ENCODE results near the gene RAB29. TPM values are rescaled to one million over a fixed set of nuclear protein-coding genes. Genes with fewer than 3 reads are reported as not detected.
A peak's percentile ranks its signal among the peaks of the same experiment; 100 is the strongest.

RAB29 gene
- total RNA-seq, 5 donors from 2014 or later (not counting 1 experiment from before 2014, with no cell fraction given): 32.5 to 64.6 (median 46.8) TPM

GRCh38 chr1:205772607-205773032 is 2.7 kb downstream of the RAB29 start:
- H3K4me3 ChIP-seq (ENCODE audit: control insufficient read depth in 1 of 2, extremely low read depth in 1 of 2, low read length in 1 of 2): no peak overlapping the region
- peak overlapping the region; percentile 70 to 87 for H3K27ac Mint-ChIP-seq
- H3K27me3 ChIP-seq (replicated peaks in 1 of 2; ENCODE audit: control insufficient read depth in 2 of 2, extremely low read depth in 1 of 2, insufficient read depth in 2 of 2, low read length in 1 of 2): no peaks in the 10 kb centered on the region
- POLR2A ChIA-PET: interaction anchor here in 1 of 2 donors (0.7 to 1.0 kb wide), 2 partner anchors 27 to 38 kb away, joined by 7 to 8 read pairs; no protein-coding TSS in a partner anchor
- H3K36me3 ChIP-seq (ENCODE audit: control insufficient read depth in 2 of 2, extremely low read depth in 1 of 2, insufficient read depth in 1 of 2, low read length in 1 of 2): peaks cover 7 to 28% of the 10 kb centered on the region in 2 donors
- DNase-seq (peak in 1 of 35 experiments; percentile 33), ATAC-seq (replicated peaks in 1 of 4) (no peak)
- H3K4me1 Mint-ChIP-seq: peaks cover 46 to 63% (median 56%) of the 10 kb centered on the region in 3 donors
- H3K4me3 Mint-ChIP-seq: peak overlapping the region in 2 of 3 donors; percentile 47 to 84
- no peaks in the 10 kb centered on the region for H3K27me3 Mint-ChIP-seq
- peaks cover 6 to 43% of the 10 kb centered on the region in 2 experiments for H3K4me1 ChIP-seq (ENCODE audit: control insufficient read depth in 1 of 2, extremely low read depth in 1 of 2, insufficient read depth in 2 of 2, low read length in 2 of 2)
- no CpG with 5 or more reads among the region's 2 CpGs for WGBS (ENCODE audit: insufficient coverage)
- peaks cover 22% of the 10 kb centered on the region for H3K36me3 Mint-ChIP-seq
- peak overlapping the region; percentile 93 for H3K27ac ChIP-seq (ENCODE audit: low read length)
- H3K9me3 ChIP-seq: no peaks in the 10 kb centered on the region
- H3K9me3 Mint-ChIP-seq: no peaks in the 10 kb centered on the region
- CTCF ChIA-PET: interaction anchor here (0.7 to 3.4 kb wide), 6 partner anchors 10 to 114 kb away, joined by 4 to 13 read pairs (median 5); no protein-coding TSS in a partner anchor

GRCh38 chr1:205770618-205771017 is 4.7 kb downstream of the RAB29 start:
- WGBS (ENCODE audit: insufficient coverage): 96% methylated on average over 4 of the region's 4 CpGs
- H3K36me3 ChIP-seq (ENCODE audit: control insufficient read depth in 2 of 2, extremely low read depth in 1 of 2, insufficient read depth in 1 of 2, low read length in 1 of 2): peaks cover 7 to 38% of the 10 kb centered on the region in 2 donors
- no peak for ATAC-seq (replicated peaks in 1 of 4)

GRCh38 chr1:205769641-205770365 is 5.5 kb downstream of the RAB29 start:
- POLR2A ChIA-PET: no interaction called here

More at GRCh38 chr1:205770618-205771017, 4.7 kb downstream of the RAB29 start:
- peaks cover 26% of the 10 kb centered on the region for H3K36me3 Mint-ChIP-seq
- peak overlapping the region in 1 of 2 donors; percentile 87 for H3K27ac Mint-ChIP-seq
- peaks cover 36 to 61% (median 45%) of the 10 kb centered on the region in 3 donors for H3K4me1 Mint-ChIP-seq
- H3K27me3 Mint-ChIP-seq: no peaks in the 10 kb centered on the region
- Histone ChIP-seq H3K27me3 (replicated peaks in 1 of 2; ENCODE audit: control insufficient read depth in 2 of 2, extremely low read depth in 1 of 2, insufficient read depth in 2 of 2, low read length in 1 of 2) (no peaks in the 10 kb centered on the region), H3K9me3 (no peaks in the 10 kb centered on the region), H3K4me3 (ENCODE audit: control insufficient read depth in 1 of 2, extremely low read depth in 1 of 2, low read length in 1 of 2) (no peak overlapping the region), H3K27ac (ENCODE audit: low read length) (peak overlapping the region; percentile 19), H3K4me1 (ENCODE audit: control insufficient read depth in 1 of 2, extremely low read depth in 1 of 2, insufficient read depth in 2 of 2, low read length in 2 of 2) (peaks cover 4 to 37% of the 10 kb centered on the region in 2 experiments)
- ChIA-PET CTCF (no interaction called here), POLR2A (no interaction called here)
- no peaks in the 10 kb centered on the region for H3K9me3 Mint-ChIP-seq
- DNase-seq: no peak
- no peak overlapping the region for H3K4me3 Mint-ChIP-seq

GRCh38 chr1:205767248-205767647 is 8.0 kb downstream of the RAB29 start:
- Histone ChIP-seq H3K4me1 (ENCODE audit: control insufficient read depth in 1 of 2, extremely low read depth in 1 of 2, insufficient read depth in 2 of 2, low read length in 2 of 2) (peaks cover 4 to 17% of the 10 kb centered on the region in 2 experiments), H3K36me3 (ENCODE audit: control insufficient read depth in 2 of 2, extremely low read depth in 1 of 2, insufficient read depth in 1 of 2, low read length in 1 of 2) (peaks cover 4 to 42% of the 10 kb centered on the region in 2 donors), H3K27ac (ENCODE audit: low read length) (no peak overlapping the region), H3K4me3 (ENCODE audit: control insufficient read depth in 1 of 2, extremely low read depth in 1 of 2, low read length in 1 of 2) (no peak overlapping the region), H3K9me3 (no peaks in the 10 kb centered on the region), H3K27me3 (replicated peaks in 1 of 2; ENCODE audit: control insufficient read depth in 2 of 2, extremely low read depth in 1 of 2, insufficient read depth in 2 of 2, low read length in 1 of 2) (no peaks in the 10 kb centered on the region)
- POLR2A ChIA-PET: no interaction called here
- peaks cover 11 to 34% (median 14%) of the 10 kb centered on the region in 3 donors for H3K4me1 Mint-ChIP-seq
- CTCF ChIA-PET: interaction anchor here in 1 of 2 donors (0.7 kb wide), 1 partner anchor 15 kb away, joined by 3 read pairs; no protein-coding TSS in a partner anchor
- DNase-seq (no peak), ATAC-seq (replicated peaks in 1 of 4) (no peak)
- peaks cover 32% of the 10 kb centered on the region for H3K36me3 Mint-ChIP-seq
- WGBS (ENCODE audit: insufficient coverage): no CpG with 5 or more reads among the region's 3 CpGs
- no peak overlapping the region for H3K4me3 Mint-ChIP-seq
- no peak overlapping the region for H3K27ac Mint-ChIP-seq
- H3K9me3 Mint-ChIP-seq: no peaks in the 10 kb centered on the region
- no peaks in the 10 kb centered on the region for H3K27me3 Mint-ChIP-seq

More at GRCh38 chr1:205769641-205770365, 5.5 kb downstream of the RAB29 start:
- H3K36me3 ChIP-seq (ENCODE audit: control insufficient read depth in 2 of 2, extremely low read depth in 1 of 2, insufficient read depth in 1 of 2, low read length in 1 of 2): peaks cover 7 to 38% of the 10 kb centered on the region in 2 donors
- Mint-ChIP-seq H3K27ac (peak overlapping the region in 1 of 2 donors; percentile 42), H3K4me1 (peaks cover 32 to 57% (median 39%) of the 10 kb centered on the region in 3 donors), H3K36me3 (peaks cover 26% of the 10 kb centered on the region), H3K4me3 (no peak overlapping the region), H3K9me3 (no peaks in the 10 kb centered on the region), H3K27me3 (no peaks in the 10 kb centered on the region)
- peaks cover 4 to 35% of the 10 kb centered on the region in 2 experiments for H3K4me1 ChIP-seq (ENCODE audit: control insufficient read depth in 1 of 2, extremely low read depth in 1 of 2, insufficient read depth in 2 of 2, low read length in 2 of 2)
- no peak overlapping the region for H3K4me3 ChIP-seq (ENCODE audit: control insufficient read depth in 1 of 2, extremely low read depth in 1 of 2, low read length in 1 of 2)
- CTCF ChIA-PET: no interaction called here
- no peak for ATAC-seq (replicated peaks in 1 of 4)
- no peaks in the 10 kb centered on the region for H3K27me3 ChIP-seq (replicated peaks in 1 of 2; ENCODE audit: control insufficient read depth in 2 of 2, extremely low read depth in 1 of 2, insufficient read depth in 2 of 2, low read length in 1 of 2)
- H3K9me3 ChIP-seq: no peaks in the 10 kb centered on the region
- H3K27ac ChIP-seq (ENCODE audit: low read length): peak overlapping the region; percentile 19
- no peak for DNase-seq
- WGBS (ENCODE audit: insufficient coverage): 95% methylated on average over 7 of the region's 8 CpGs

- no peak overlapping the region for H3K4me3 ChIP-seq (ENCODE audit: control insufficient read depth in 1 of 2, extremely low read depth in 1 of 2, low read length in 1 of 2)
- peaks cover 2 to 11% of the 10 kb centered on the region in 2 experiments for H3K4me1 ChIP-seq (ENCODE audit: control insufficient read depth in 1 of 2, extremely low read depth in 1 of 2, insufficient read depth in 2 of 2, low read length in 2 of 2)
- H3K4me3 Mint-ChIP-seq: no peak overlapping the region
- H3K36me3 ChIP-seq (ENCODE audit: control insufficient read depth in 2 of 2, extremely low read depth in 1 of 2, insufficient read depth in 1 of 2, low read length in 1 of 2): peaks cover 4 to 40% of the 10 kb centered on the region in 2 donors
- no peak overlapping the region for H3K27ac ChIP-seq (ENCODE audit: low read length)
- H3K27me3 Mint-ChIP-seq: no peaks in the 10 kb centered on the region
- WGBS (ENCODE audit: insufficient coverage): no CpG with 5 or more reads among the region's 3 CpGs
- CTCF ChIA-PET: interaction anchor here in 1 of 2 donors (1.0 kb wide), 1 partner anchor 111 kb away, joined by 3 read pairs; no protein-coding TSS in a partner anchor
- no peaks in the 10 kb centered on the region for H3K27me3 ChIP-seq (replicated peaks in 1 of 2; ENCODE audit: control insufficient read depth in 2 of 2, extremely low read depth in 1 of 2, insufficient read depth in 2 of 2, low read length in 1 of 2)
- peak overlapping the region in 1 of 2 donors; percentile 49 for H3K27ac Mint-ChIP-seq
- DNase-seq (no peak), ATAC-seq (replicated peaks in 1 of 4) (no peak)
- H3K9me3 Mint-ChIP-seq: no peaks in the 10 kb centered on the region
- H3K4me1 Mint-ChIP-seq: peaks cover 4 to 27% (median 7%) of the 10 kb centered on the region in 3 donors
- POLR2A ChIA-PET: no interaction called here
- H3K36me3 Mint-ChIP-seq: peaks cover 32% of the 10 kb centered on the region
- no peaks in the 10 kb centered on the region for H3K9me3 ChIP-seq
Measured at GRCh38 chr1:205766570-205766969, 8.7 kb downstream of the RAB29 start.

GRCh38 chr1:205766038-205766437 is 9.2 kb downstream of the RAB29 start:
- no peaks in the 10 kb centered on the region for H3K27me3 Mint-ChIP-seq
- no peak for ATAC-seq (replicated peaks in 1 of 4)
- POLR2A ChIA-PET: no interaction called here

More at GRCh38 chr1:205766038-205766437, 9.2 kb downstream of the RAB29 start:
- WGBS (ENCODE audit: insufficient coverage): no CpG with 5 or more reads among the region's 5 CpGs
- Mint-ChIP-seq H3K27ac (peak overlapping the region; percentile 11 to 49), H3K9me3 (no peaks in the 10 kb centered on the region), H3K4me1 (peaks cover 0 to 22% (median 2%) of the 10 kb centered on the region in 3 donors), H3K4me3 (no peak overlapping the region), H3K36me3 (peaks cover 32% of the 10 kb centered on the region)
- H3K4me3 ChIP-seq (ENCODE audit: control insufficient read depth in 1 of 2, extremely low read depth in 1 of 2, low read length in 1 of 2): no peak overlapping the region
- H3K27me3 ChIP-seq (replicated peaks in 1 of 2; ENCODE audit: control insufficient read depth in 2 of 2, extremely low read depth in 1 of 2, insufficient read depth in 2 of 2, low read length in 1 of 2): no peaks in the 10 kb centered on the region
- no peak overlapping the region for H3K27ac ChIP-seq (ENCODE audit: low read length)
- peaks cover 4 to 40% of the 10 kb centered on the region in 2 donors for H3K36me3 ChIP-seq (ENCODE audit: control insufficient read depth in 2 of 2, extremely low read depth in 1 of 2, insufficient read depth in 1 of 2, low read length in 1 of 2)
- CTCF ChIA-PET: interaction anchor here in 1 of 2 donors (0.6 to 1.0 kb wide), 2 partner anchors 31 to 111 kb away, joined by 3 to 6 read pairs; no protein-coding TSS in a partner anchor
- H3K9me3 ChIP-seq: no peaks in the 10 kb centered on the region
- no peak for DNase-seq
- peaks cover 0 to 6% of the 10 kb centered on the region in 2 experiments for H3K4me1 ChIP-seq (ENCODE audit: control insufficient read depth in 1 of 2, extremely low read depth in 1 of 2, insufficient read depth in 2 of 2, low read length in 2 of 2)

Data from T-cell (primary cell).